COLO668 (cell line): ENCODE measurements around the gene ALG14.
A peak's percentile ranks its signal among the peaks of the same experiment; 100 is the strongest.
"Not testable (repeated sequence)": the region's sequence is repeated elsewhere in the genome, so short reads cannot be mapped to it uniquely, and the experiment has no call there.

ENCODE experiments used
- DNase-seq: peaks from one replicate; lab custom pipeline; 2025; ENCODE audit not compliant: unreplicated experiment; lab: John Stamatoyannopoulos, UW

Gene ALG14, protein sequence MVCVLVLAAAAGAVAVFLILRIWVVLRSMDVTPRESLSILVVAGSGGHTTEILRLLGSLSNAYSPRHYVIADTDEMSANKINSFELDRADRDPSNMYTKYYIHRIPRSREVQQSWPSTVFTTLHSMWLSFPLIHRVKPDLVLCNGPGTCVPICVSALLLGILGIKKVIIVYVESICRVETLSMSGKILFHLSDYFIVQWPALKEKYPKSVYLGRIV

DNA sequence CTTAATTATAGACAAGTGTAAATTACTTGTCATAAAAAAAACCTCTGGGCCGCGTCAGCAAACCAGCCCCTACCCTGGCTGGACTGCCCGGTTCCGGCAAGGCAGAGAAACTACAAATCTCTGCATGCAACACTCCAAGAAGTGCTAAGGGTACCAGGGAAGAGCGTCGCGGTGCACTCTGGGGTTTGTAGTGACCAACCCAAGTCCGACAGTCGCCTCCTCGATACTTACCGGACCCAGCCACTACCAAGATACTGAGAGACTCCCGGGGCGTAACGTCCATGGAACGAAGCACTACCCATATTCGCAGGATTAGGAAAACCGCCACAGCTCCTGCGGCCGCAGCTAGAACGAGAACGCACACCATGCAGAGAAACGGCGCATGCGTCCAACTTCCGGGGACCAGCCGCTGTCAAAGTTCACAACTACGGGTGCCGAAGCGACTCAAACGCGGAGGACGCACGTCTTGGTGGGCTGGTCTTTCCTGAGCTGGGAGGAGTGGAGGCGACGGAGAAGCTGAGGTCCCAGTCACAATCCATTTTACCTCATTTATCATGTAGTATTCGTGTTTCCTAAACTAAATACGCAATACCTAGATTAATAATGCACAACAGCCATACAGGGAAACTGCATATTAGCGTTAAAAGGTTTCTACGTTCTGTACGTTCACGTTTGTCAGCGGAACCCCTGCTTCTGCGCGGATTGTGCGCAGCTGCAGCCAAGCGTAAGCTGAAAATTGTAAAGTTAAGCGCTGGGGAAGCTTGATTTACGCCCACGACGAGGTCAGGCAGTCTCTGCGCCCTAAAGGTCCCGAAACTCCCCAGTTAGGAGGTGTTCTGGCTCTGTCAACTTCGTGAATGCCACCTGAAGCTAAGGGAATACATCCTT lies at the start of gene ALG14:
Gene ALG14 (minus strand): TSS at position 420 of the 888 bp plus-strand sequence. CDS start 53 bp downstream, at position 367.
- peak; percentile 95 for DNase-seq

DNA sequence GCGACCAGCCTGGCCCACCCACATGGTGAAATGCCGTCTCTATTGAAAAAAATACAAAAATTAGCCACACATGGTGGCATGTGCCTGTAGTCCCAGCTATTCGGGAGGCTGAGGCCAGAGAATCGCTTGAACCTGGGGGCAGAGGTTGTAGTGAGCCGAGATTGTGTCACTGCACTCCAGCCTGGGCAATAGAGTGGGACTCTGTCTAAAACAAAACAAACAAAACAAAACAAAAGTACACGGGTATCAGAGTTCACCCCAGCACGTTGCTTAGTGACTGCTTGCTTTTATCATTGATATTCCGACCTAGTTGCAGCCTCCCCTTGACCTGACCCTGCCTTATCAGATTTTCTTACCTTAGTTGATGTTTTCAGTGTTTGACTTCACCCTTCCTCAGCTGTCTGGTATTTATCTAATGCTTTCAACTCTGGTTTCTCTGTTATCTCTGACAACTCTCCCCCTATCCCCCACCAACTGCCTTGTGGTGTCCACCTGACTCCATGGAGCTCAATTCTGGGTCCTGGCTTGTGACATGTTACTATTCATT lies 49.5 kb upstream of the ALG14 start:
- no peak for DNase-seq

DNA sequence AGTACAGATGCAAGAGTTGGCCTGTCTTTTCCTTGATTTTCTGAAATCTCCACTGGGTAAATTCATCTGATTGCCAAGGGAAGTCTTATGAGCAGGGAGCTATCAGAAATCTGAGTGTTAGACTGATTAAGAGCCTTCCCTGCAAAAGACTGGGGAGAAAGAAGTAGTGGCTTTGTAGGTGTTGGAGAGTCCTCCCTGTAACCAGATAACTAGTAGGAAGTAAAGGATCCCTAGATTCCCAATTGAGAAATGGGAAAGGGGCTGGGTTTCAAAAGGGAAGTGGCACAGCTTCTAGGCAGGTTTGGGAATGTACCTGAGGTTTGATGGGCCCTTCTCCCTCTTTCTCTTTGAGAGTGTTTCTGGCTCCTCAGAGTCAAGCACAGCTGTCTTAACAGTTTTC lies 46.5 kb upstream of the ALG14 start:
- DNase-seq: no peak

DNA sequence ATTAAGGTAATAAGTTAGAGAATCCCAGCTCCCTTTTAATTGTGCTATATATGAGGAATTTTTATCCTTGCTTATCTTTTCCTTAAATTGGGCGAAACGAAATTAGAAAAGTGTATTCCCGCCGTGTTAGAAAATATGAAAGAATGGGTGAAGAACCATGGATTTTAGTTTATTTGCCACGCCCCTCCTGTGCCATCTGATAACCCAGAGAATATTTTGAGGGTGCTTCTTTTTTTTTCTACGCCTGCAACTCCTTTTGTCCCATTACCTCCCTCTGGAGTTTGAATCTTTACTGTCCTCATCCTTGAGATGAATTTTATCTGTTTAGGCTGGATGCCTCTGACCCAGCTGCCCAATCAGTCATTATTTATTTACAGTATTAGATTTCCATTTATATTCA lies 46.0 kb upstream of the ALG14 start:
- DNase-seq: no peak

DNA sequence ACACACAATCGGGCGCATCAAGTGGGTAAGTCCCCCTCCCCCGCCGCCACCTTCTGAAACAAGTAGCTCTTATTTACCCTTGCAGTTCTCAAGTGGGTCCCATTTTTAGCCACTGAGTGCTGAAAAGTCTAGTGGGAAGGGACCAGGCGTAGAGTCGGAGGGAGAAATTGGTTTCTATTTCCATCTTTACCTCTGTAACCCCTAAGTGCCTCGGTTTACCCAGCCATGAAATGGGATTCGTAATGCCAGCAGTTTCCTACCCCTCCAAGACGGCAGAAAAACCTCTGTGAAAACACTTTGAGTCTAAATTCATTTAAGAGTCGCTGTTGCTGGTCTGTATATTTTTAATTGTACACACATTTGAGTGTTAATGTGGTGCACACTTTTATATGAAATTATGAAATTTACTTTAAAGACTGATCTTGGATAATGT lies 45.3 kb upstream of the ALG14 start:
- DNase-seq: no peak

DNA sequence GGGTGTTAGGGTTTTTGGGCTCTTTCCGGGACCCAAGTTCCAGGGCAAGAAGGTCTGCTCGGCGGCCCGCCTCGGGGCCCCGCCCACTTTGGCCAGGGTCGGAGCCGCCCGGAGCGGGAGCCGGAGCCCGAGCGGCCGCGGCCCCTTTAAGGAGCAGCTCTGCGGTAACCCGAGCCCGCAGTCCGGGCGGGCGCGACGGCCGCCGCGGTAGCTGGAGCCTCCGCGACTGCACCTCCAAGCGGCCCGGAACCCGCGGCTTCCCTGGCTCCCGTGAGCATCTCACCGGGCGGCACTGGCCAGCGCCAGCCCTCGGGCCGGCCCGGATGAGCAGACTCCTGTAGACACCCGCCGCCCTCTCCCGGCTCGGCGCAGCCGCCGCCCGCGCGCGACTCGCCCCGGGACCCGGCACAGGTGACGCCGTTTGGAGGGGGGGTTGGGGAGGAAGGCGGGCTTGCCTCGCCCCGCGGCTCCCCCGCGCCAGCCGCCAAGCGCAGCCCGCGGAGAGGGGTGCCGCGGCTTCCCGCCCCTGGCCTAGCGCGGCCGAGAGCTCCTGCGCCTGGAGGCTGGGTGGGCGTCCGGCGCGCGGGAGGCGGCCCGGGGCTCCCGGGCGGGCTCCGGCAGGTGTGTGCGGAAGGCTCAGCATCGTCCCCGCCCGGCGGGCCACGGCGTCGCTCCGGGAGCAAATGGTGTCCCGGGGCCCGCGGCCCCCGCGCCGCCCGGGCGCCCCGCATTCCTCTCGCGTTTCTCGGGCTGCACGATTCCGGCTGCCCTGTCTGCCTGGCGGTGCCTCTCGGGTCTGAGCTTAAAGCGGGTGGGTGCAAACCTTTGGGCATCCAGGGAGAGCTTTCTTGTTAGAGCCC lies 44.7 kb upstream of the ALG14 start, which contains the start of gene TLCD4:
Gene TLCD4 (plus strand): TSS at position 149 of the 860 bp plus-strand sequence. CDS start 26,547 bp downstream, outside the sequence.
- DNase-seq: peak; percentile 88

DNA sequence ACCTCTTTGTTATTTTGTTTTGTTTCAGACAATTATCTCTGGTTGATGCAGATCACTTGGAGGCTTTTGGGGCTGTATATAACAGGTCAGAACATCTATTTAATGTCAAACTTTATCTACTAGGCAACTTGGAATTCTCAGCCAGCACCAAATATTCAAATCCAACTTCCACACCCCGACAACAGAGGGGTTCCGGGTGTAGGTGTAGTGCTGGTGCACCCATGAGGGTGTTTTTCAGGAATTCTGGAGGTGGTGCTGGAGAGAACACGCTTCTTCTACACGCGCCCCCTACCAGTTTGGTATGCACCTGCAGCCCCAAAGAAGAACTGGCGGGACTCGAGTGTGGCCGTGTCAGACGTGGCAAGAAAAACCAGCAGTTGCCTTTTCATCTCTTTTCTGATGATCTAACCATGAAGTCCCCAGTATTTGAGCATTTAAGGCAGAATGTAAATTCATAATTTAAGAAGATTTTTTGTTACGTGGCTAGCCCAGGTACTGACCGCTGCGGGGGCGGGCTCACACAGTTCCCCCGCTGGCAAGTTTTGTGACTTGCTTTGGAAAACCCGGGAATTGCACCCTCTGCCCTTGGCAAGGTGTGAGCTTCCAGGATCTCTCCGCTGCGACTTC lies 43.9 kb upstream of the ALG14 start:
- peak; percentile 77 for DNase-seq

DNA sequence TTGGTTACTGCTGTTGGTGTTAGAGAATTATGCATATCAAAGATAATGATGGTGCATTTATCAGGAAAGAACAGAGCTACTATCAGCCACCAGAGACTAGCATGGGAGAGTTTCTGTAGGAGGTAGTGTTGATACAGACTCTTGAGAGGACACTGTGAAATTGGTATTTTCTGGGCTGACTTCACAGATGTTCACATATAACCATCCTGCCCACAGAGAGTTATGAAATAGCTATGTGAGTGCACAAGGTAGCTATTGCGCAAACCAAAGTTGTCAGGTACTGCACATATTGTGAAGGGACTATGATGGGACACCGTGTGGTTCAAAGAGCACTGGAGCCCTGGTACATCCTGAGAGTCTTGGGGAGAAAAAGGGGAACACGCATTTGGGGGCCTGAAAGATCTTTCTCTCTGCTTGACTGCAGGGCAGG lies 43.0 kb upstream of the ALG14 start:
- DNase-seq: no peak

DNA sequence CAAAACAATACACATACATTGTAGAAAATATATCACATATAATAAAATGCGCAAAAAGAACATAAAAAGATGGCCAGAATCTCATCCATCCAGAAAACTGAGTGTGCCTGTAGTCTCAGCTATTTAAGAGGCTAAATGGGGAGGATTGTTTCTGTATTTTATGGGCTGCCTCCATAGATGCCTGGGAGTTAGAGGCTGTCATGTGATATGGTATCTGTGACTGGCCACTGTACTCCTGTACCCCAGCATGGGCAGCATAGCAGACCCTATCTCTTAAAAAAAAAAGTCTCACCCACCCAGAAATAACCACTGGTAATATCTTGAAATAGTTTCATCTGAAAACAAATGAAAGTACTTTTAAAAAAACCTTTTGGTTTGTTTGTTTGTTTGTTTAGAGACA lies 40.9 kb upstream of the ALG14 start:
- no peak for DNase-seq

DNA sequence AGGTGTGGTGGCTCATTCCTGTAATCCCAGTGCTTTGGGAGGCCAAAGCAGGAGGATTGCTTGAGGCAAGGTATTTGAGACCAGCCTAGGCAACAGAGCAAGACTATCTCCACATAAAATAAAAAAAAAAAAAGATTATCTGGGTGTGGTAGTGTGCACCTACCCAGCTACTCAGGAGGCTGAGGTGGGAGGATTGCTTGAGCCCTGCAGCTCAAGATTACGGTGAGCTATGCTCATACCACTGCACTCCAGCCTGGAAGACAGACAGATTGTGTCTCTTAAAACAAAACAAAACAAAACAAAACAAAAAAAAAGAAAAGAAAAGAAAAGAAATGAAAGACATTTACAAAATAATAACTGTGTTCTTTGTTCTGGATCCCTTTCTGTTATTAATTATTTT lies 38.3 kb upstream of the ALG14 start:
- DNase-seq: no peak

DNA sequence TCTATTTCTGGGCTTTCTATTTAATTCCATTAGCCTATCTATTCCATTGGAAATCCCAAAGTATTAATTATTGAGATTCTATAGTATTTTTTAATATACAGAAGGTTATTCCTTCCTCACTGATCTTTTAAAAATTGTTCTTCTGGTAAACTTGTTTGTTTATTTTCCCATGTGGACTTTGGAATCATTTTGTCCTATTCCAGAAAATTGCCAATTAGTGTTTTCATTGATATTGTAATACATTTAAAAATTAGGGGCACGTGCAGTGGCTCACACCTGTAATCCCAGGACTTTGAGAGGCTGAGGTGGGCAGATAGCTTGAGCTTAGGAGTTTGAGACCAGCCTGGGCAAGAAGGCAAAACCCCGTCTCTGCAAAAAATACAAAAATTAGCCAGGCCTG lies 36.0 kb upstream of the ALG14 start:
- DNase-seq: no peak

DNA sequence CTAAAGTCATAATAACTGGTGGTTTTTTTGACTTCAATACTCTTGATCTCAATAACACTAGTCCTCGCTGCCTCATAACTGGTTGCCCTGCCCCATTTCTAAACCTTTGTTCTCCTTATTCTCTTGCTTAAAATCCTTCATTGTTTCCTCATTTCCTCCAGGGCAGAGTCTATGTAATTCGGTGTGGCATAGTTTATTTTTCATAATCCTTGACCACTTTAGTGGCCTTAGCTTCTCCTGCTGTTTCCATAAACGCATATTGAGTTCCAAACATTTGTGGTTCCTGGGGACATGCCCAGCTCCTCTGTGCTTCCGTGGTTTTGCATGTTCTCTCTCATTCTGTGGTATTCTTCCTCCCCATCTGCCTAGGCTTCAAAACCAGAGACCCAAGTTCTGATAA lies 25.4 kb upstream of the ALG14 start:
- no peak for DNase-seq

DNA sequence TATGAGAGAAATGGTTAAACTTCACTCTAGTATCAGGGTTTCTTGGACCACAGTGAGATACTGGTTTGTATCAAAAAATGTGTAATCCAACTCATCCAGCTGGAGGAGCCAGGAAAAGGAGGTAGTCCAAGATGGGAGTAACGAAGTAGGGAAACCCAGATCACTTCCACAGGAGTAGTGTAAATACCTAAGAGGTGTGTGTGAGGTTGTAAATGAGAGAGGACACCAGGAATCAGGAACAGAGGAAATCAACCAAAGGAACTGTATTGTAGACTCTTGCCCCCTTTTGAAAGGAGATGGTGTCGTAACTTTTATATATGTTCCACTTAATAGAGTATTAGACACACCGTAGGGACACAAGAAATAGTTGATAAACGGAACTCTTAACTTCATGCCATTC lies 24.7 kb upstream of the ALG14 start:
- DNase-seq: no peak

DNA sequence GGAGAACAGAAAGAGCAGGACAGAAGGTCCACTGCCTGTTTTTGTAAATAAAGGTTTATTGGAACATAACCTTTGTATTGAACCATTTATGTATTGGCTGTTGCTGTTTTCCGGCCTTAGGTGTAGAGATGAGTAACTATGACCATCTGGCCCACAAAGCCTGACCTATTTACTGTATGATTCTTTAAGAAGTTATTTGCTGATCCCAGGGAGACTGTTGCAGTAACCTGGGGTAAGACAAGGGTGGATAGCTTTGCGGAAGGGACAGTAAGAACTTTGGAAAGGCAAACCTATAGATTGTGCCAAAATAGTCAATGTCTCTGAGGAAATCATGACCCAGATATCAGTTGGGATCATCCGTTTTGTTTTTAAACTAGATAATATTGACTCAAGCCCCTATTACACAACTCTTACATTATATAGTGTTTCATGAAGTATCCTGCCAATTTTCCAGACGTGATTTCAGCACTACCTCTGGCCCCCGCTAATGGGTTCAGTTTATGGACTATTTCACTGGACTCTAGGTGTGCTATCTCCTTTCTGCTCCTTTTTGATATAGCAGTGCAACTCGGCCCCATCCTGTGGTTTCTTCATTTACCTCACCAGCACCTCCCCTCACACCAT lies 23.6 kb upstream of the ALG14 start:
- no peak for DNase-seq

DNA sequence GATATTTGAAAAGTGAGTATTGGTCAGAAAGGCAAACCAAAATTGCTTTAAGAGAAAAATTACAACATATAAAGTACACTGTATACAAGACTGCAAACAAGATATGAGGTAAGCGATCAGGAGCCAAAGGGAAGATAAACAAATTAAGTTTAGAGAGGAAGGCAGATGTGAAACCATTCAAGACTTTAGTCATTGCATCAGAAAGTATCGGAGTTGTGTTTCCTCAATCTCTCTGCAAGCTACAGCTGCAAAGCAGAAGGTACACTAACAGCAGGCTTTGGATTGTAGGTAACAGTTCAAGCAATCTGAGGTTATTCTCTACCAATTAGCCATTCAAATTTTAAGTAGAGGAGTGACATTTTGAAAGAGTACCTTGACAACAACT lies 23.1 kb upstream of the ALG14 start:
- no peak for DNase-seq

DNA sequence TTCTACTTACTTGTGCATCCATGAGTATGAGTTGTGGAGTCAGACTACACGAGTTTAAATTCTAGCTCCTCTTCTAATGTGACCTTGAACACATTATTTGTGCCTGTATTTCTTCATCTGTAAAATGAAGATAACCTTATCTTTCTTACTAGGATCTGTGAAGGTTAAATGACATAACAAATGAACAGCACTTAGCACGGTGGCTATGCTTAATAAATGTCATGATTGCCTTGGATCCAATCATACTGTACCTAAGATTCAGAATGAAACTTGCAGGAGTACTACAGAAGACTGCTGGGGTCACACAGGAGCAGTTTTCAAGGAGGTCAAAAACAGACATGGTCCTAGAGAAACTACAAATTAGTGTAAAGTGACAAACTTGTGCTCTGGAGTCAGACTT lies 22.2 kb upstream of the ALG14 start:
- DNase-seq: no peak

DNA sequence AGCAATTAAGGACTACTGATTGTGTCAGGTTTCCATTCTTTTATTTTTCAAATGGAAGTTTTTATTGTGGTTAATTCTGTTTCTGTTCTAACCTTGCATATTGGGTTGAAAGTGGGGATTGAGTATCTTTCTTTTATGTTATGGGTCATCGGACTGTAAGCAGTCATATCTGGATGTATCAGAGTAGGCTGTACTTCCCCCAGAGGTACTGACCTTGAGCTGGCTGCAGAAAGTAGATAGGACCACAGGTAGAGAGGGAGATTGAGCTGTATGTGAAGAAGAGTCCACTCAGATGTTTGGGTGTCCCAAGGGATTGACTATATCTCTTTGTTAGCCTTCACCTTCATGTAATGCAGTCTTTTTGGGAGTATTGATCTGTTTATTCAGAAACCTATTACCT lies 20.5 kb upstream of the ALG14 start:
- no peak for DNase-seq

DNA sequence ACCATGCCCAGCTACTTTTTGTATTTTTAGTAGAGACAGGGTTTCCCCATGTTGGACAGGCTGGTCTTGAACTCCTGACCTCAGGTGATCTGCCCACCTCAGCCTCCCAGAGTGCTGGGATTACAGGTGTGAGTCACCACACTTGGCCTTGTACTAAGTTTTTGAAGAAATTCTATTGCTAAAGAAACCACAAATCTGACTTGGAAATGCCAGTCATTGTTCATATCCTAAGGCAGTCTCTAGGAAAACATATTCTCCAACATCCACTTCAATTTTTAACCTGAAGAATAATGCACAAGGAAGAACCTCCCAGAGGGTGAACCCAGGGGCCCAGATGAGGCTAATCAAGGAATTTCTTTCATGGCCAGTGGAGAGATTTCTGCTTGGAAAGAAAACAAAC lies 20.1 kb upstream of the ALG14 start:
- not testable (repeated sequence) for DNase-seq

DNA sequence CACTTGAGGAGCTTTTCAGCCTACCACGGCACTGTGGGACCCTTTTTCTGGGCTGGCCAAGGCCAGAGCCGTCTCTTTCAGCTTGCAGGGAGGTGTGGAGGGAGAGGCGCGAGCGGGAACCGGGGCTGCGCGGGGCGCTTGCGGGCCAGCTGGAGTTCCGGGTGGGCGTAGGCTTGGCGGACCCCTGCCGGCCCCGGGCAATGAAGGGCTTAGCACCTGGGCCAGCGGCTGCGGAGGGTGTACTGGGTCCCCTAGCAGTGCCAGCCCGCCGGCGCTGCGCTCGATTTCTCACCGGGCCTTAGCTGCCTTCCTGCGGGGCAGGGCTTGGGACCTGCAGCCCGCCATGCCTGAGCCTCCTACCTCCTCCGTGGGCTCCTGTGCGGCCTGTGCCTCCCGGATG lies 18.5 kb upstream of the ALG14 start:
- DNase-seq: not testable (repeated sequence)

DNA sequence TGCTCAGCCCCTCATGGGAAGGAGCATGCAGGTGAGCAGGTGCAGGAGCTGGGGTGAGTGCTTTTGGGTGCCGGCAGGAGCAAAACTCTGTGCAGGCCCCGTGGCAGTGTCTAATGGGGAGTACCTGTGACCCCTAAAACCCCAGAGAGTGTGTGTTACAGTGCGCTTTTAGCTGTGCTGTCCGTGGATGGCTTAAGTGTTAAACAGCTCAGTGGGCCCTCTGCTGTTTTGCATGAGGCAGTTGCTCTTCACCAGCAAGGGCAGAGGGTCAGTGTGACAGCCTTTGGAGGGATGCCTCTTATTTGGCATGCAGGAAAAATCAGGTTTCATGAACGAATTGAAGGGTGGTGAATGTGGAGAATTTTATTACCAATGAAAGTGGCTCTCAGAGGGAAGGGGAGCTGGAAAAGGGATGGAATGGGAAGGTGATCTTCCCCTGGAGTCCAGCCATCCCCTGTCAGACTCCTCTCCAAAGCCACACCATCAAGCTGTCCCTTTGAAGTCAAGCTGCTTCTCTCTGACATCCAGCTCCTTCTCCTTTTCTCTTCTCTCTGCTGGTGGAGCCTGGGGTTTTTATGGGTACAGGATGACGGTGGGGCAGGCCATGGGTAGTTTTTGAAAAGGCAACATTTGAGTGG lies 17.0 kb upstream of the ALG14 start:
- DNase-seq: no peak
